H9 (cell line): ENCODE measurements around the gene TMEM242. TPM values are rescaled to one million over a fixed set of nuclear protein-coding genes. Genes with fewer than 3 reads are reported as not detected.

ENCODE experiments used
- DNase-seq: peaks from one replicate; pipeline ENCODE4 v3.0.0-alpha.2; 2017
- H2AFZ ChIP-seq: one replicate; pipeline ENCODE4 v1.6.1; 2013; ENCODE audit warnings: mild to moderate bottlenecking, low read length, control low read depth, moderate library complexity
- H2AK5ac ChIP-seq: 2 replicates; pipeline ENCODE4 v1.6.1; 2013; ENCODE audit warnings: low read length, control low read depth, mixed read lengths; ENCODE audit not compliant: insufficient read length
- H2BK120ac ChIP-seq: one replicate; pipeline ENCODE4 v1.6.1; 2013; ENCODE audit warnings: low read depth, mild to moderate bottlenecking, low read length, control low read depth, inconsistent platforms; ENCODE audit not compliant: poor library complexity, severe bottlenecking
- H2BK12ac ChIP-seq: 2 replicates; pipeline ENCODE4 v1.6.1; 2013; ENCODE audit warnings: low read length, control low read depth, mixed read lengths, low read depth; ENCODE audit not compliant: insufficient read length
- H2BK15ac ChIP-seq: 2 replicates; pipeline ENCODE4 v1.6.1; 2013; ENCODE audit warnings: low read depth, low read length, control low read depth
- H2BK20ac ChIP-seq: one replicate; pipeline ENCODE4 v1.6.1; 2013; ENCODE audit warnings: low read depth, mild to moderate bottlenecking, low read length, control low read depth, inconsistent platforms; ENCODE audit not compliant: poor library complexity, severe bottlenecking
- H2BK5ac ChIP-seq: 2 replicates; pipeline ENCODE4 v1.6.1; 2013; ENCODE audit warnings: low read length, control low read depth, mixed read lengths; ENCODE audit not compliant: insufficient read length
- H3K14ac ChIP-seq: 2 replicates; pipeline ENCODE4 v1.6.1; 2013; ENCODE audit warnings: low read length, control low read depth; ENCODE audit not compliant: insufficient read depth
- H3K18ac ChIP-seq: 2 replicates; pipeline ENCODE4 v1.6.1; 2013; ENCODE audit warnings: low read depth, mild to moderate bottlenecking, mixed read lengths, low read length, control low read depth; ENCODE audit not compliant: insufficient read length
- H3K23ac ChIP-seq: 2 replicates; pipeline ENCODE4 v1.6.1; 2013; ENCODE audit warnings: low read length, control low read depth, mixed read lengths, low read depth; ENCODE audit not compliant: insufficient read length
- H3K23me2 ChIP-seq: 2 replicates; pipeline ENCODE4 v1.6.1; 2013; ENCODE audit warnings: low read depth, mild to moderate bottlenecking, mixed read lengths, low read length, control low read depth; ENCODE audit not compliant: insufficient read length, poor library complexity, severe bottlenecking
- H3K27ac ChIP-seq: 2 replicates; pipeline ENCODE4 v1.5.1; 2013; ENCODE audit warnings: low read length, control low read depth, mixed read lengths, low read depth; ENCODE audit not compliant: insufficient read length
- H3K27me3 ChIP-seq: 2 replicates; pipeline ENCODE4 v1.6.1; 2013; ENCODE audit warnings: low read length, control low read depth, inconsistent platforms; ENCODE audit not compliant: insufficient read depth
- H3K4ac ChIP-seq: 2 replicates; pipeline ENCODE4 v1.6.1; 2013; ENCODE audit warnings: low read depth, mild to moderate bottlenecking, control low read depth, inconsistent platforms, low read length, moderate library complexity
- H3K4me1 ChIP-seq: 2 replicates; pipeline ENCODE4 v1.6.1; 2013; ENCODE audit warnings: low read length, control low read depth, inconsistent platforms; ENCODE audit not compliant: insufficient read depth
- H3K4me2 ChIP-seq: 2 replicates; pipeline ENCODE4 v1.6.1; 2013; ENCODE audit warnings: low read length, control low read depth, mixed read lengths; ENCODE audit not compliant: insufficient read length, insufficient read depth
- H3K56ac ChIP-seq: 2 replicates; pipeline ENCODE4 v1.6.1; 2013; ENCODE audit warnings: low read depth, mild to moderate bottlenecking, mixed read lengths, low read length, control low read depth; ENCODE audit not compliant: insufficient read length
- H3K79me1 ChIP-seq: 2 replicates; pipeline ENCODE4 v1.6.1; 2013; ENCODE audit warnings: low read depth, mild to moderate bottlenecking, moderate library complexity, low read length, control low read depth, inconsistent platforms; ENCODE audit not compliant: insufficient read depth, poor library complexity, severe bottlenecking
- H3K79me2 ChIP-seq: 2 replicates; pipeline ENCODE4 v1.6.1; 2013; ENCODE audit warnings: low read length, control low read depth, inconsistent platforms; ENCODE audit not compliant: insufficient read depth
- H3K9ac ChIP-seq: 2 replicates; pipeline ENCODE4 v1.6.1; 2013; ENCODE audit warnings: low read length, control low read depth, mixed read lengths; ENCODE audit not compliant: insufficient read length; ENCODE audit errors: extremely low read depth
- H3K9me3 ChIP-seq: one replicate; pipeline ENCODE4 v1.6.1; 2013; ENCODE audit warnings: low read depth, low read length, inconsistent platforms; ENCODE audit not compliant: control insufficient read depth
- H3T11ph ChIP-seq: one replicate; pipeline ENCODE4 v1.6.1; 2013; ENCODE audit warnings: mild to moderate bottlenecking, low read length, control low read depth, inconsistent platforms
- H4K20me1 ChIP-seq: one replicate; pipeline ENCODE4 v1.6.1; 2013; ENCODE audit not compliant: control insufficient read depth, insufficient read length, insufficient read depth
- H4K5ac ChIP-seq: 2 replicates; pipeline ENCODE4 v1.6.1; 2013; ENCODE audit warnings: low read depth, mild to moderate bottlenecking, mixed read lengths, low read length, control low read depth; ENCODE audit not compliant: insufficient read length
- H4K8ac ChIP-seq: replicated peaks from 2 replicates; pipeline ENCODE4 v1.6.1; 2013; ENCODE audit warnings: low read length, control low read depth, mixed read lengths, low read depth; ENCODE audit not compliant: insufficient read length
- H4K91ac ChIP-seq: 2 replicates; pipeline ENCODE4 v1.6.1; 2013; ENCODE audit warnings: low read depth, mild to moderate bottlenecking, moderate library complexity, mixed read lengths, low read length, control low read depth; ENCODE audit not compliant: insufficient read length
- H3K27ac Mint-ChIP-seq, 3 experiments: 2 replicates in 2 of 3; 3 replicates in 1 of 3; pipeline ENCODE4 v1.8.0; 2020 to 2021; ENCODE audit warnings: mixed read lengths in 3 of 3, mild to moderate bottlenecking in 1 of 3, moderate library complexity in 1 of 3
- H3K27me3 Mint-ChIP-seq: 2 replicates; pipeline ENCODE4 v1.8.0; 2021; ENCODE audit warnings: low read depth, mild to moderate bottlenecking, moderate library complexity, mixed read lengths
- H3K36me3 Mint-ChIP-seq, 3 experiments: 2 replicates in 2 of 3; 3 replicates in 1 of 3; pipeline ENCODE4 v1.8.0; 2020 to 2021; ENCODE audit warnings: low read depth in 3 of 3, mixed read lengths in 3 of 3; ENCODE audit not compliant: insufficient read depth in 1 of 3
- H3K4me1 Mint-ChIP-seq, 2 experiments: 2 replicates each; pipeline ENCODE4 v1.8.0; 2020; ENCODE audit warnings: mixed read lengths in 2 of 2
- H3K4me3 Mint-ChIP-seq, 2 experiments: 2 replicates in 1 of 2; 3 replicates in 1 of 2; pipeline ENCODE4 v1.8.0; 2020 to 2021; ENCODE audit warnings: mild to moderate bottlenecking in 2 of 2, mixed read lengths in 2 of 2, moderate library complexity in 1 of 2
- H3K9me3 Mint-ChIP-seq, 2 experiments: 2 replicates in 1 of 2; 3 replicates in 1 of 2; pipeline ENCODE4 v1.8.0; 2020; ENCODE audit warnings: mild to moderate bottlenecking in 2 of 2, mixed read lengths in 2 of 2, moderate library complexity in 1 of 2
- WGBS: extraction: QIAGEN DNeasy Blood & Tissue Kit; methylation state at CpG from one replicate; pipeline ENCODE4 v1.1.7; 2013; ENCODE audit warnings: missing lambda C conversion rate, low lambda C conversion rate, mixed read lengths; ENCODE audit not compliant: insufficient read length; ENCODE audit errors: extremely low coverage; 5-methylcytosine and 5-hydroxymethylcytosine counted together
- total RNA-seq: library from RNA; stranded (reverse); gene quantifications from 2 replicates; pipeline ENCODE4 v1.2.1, GENCODE V29; 2021
- TF ChIP-seq, protein P1 (sequence below): fragments of 200-600 bp; sonication (generic); conservative IDR thresholded peaks from 3 replicates; pipeline ENCODE4 v1.8.0; 2021; ENCODE audit warnings: antibody characterized with exemption, mild to moderate bottlenecking

Gene TMEM242
- total RNA-seq, 1 experiment from 2014 or later = 10.5 TPM

DNA sequence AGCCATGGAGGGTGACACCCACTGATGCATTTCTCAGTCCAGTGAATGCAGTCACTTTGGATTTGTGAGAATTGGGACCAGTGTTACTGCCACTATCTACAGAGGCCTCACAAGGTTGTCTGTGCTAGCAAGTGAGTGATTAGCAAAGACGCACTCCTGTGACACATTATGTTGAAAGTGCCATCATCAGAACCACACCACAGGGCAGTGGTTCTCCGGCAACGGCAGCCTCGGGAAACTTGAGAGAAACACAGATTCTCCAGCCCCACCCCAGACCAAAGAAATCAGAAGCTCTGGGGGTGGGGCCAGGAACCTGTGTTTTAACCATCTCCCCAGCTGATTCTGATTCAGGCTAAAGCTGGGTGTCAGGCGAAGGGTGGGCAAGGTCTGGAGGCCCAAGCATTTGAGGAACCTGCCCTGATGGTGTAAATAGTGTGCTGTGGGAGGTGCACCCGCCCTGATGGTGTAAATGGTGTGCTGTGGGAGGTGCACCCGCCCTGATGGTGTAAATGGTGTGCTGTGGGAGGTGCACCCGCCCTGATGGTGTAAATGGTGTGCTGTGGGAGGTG lies 39.9 kb downstream of the TMEM242 start:
- no peak overlapping the region for H4K91ac ChIP-seq
- Mint-ChIP-seq H3K4me1 (peaks cover 2 to 20% of the 10 kb centered on the region in 2 experiments; a peak in 2 of 4 replicates), H3K36me3 (no peaks in the 10 kb centered on the region), H3K4me3 (no peak overlapping the region), H3K27me3 (peaks cover 10% of the 10 kb centered on the region), H3K9me3 (no peaks in the 10 kb centered on the region), H3K27ac (no peak overlapping the region)
- H4K5ac ChIP-seq = no peak overlapping the region
- no peaks in the 10 kb centered on the region for H3K79me1 ChIP-seq
- no peaks in the 10 kb centered on the region for H4K20me1 ChIP-seq
- no peak overlapping the region for H2BK12ac ChIP-seq
- no peak overlapping the region for H2BK120ac ChIP-seq
- no peak overlapping the region for H2BK20ac ChIP-seq
- H4K8ac ChIP-seq = no peak overlapping the region
- WGBS = no CpG with 5 or more reads among the region's 8 CpGs
- no peak overlapping the region for H3K9ac ChIP-seq
- H3K4me2 ChIP-seq = no peak overlapping the region
- DNase-seq = no peak
- no peaks in the 10 kb centered on the region for H3K23me2 ChIP-seq
- no peak overlapping the region for H3K14ac ChIP-seq
- no peak overlapping the region for H3K56ac ChIP-seq
- H3K9me3 ChIP-seq = no peaks in the 10 kb centered on the region
- no peak overlapping the region for H3K18ac ChIP-seq
- no peaks in the 10 kb centered on the region for H3K79me2 ChIP-seq
- H3K4ac ChIP-seq = no peak overlapping the region
- no peaks in the 10 kb centered on the region for H3K4me1 ChIP-seq
- TF ChIP-seq, protein P1, sequence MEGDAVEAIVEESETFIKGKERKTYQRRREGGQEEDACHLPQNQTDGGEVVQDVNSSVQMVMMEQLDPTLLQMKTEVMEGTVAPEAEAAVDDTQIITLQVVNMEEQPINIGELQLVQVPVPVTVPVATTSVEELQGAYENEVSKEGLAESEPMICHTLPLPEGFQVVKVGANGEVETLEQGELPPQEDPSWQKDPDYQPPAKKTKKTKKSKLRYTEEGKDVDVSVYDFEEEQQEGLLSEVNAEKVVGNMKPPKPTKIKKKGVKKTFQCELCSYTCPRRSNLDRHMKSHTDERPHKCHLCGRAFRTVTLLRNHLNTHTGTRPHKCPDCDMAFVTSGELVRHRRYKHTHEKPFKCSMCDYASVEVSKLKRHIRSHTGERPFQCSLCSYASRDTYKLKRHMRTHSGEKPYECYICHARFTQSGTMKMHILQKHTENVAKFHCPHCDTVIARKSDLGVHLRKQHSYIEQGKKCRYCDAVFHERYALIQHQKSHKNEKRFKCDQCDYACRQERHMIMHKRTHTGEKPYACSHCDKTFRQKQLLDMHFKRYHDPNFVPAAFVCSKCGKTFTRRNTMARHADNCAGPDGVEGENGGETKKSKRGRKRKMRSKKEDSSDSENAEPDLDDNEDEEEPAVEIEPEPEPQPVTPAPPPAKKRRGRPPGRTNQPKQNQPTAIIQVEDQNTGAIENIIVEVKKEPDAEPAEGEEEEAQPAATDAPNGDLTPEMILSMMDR = no peak
- H2BK5ac ChIP-seq = no peak overlapping the region
- no peak overlapping the region for H3T11ph ChIP-seq
- H3K23ac ChIP-seq = no peak overlapping the region
- H2AK5ac ChIP-seq = no peak overlapping the region
- H2BK15ac ChIP-seq = no peak overlapping the region
- no peak overlapping the region for H2AFZ ChIP-seq
- no peaks in the 10 kb centered on the region for H3K27me3 ChIP-seq
- no peak overlapping the region for H3K27ac ChIP-seq
